DND-41 (cell line): ENCODE measurements around the gene NUTM1.
A peak's percentile ranks its signal among the peaks of the same experiment; 100 is the strongest.

Experiments
- CTCF ChIP-seq: IDR thresholded peaks from 2 replicates; pipeline ENCODE4 v1.5.1; 2012; ENCODE audit warnings: borderline replicate concordance, low read length, moderate library complexity, mild to moderate bottlenecking; ENCODE audit not compliant: poor library complexity, severe bottlenecking; ENCODE audit errors: extremely low read depth
- EZH2 ChIP-seq: IDR thresholded peaks from 3 replicates; pipeline ENCODE4 v1.6.1; 2012; ENCODE audit warnings: borderline replicate concordance, low read depth, mild to moderate bottlenecking, moderate library complexity, low read length, inconsistent platforms; ENCODE audit not compliant: severe bottlenecking

GRCh38 chr15:34367101-34368081 lies 24.3 kb downstream of the NUTM1 start, which contains the start of gene LPCAT4:
- TF ChIP-seq EZH2: no peak
- peak; percentile 91 for TF ChIP-seq CTCF
